Uterus (tissue), 4 donors: ENCODE measurements around the gene ZNF396. TPM values are rescaled to one million over a fixed set of nuclear protein-coding genes. Genes with fewer than 3 reads are reported as not detected.

ENCODE experiments used
- DNase-seq, 2 donors: peaks; one replicate each; pipeline ENCODE4 v3.0.0-alpha.2; 2019 to 2020
- H3K27ac ChIP-seq, 2 donors: fragments of 200-600 bp; sonication (generic); 1 replicate in 1 of 2; 2 replicates in 1 of 2; pipeline ENCODE4 v1.5.1; 2016 to 2018
- H3K27me3 ChIP-seq, 2 donors: fragments of 200-600 bp; sonication (generic); one replicate each; pipeline ENCODE4 v1.5.1; 2018 to 2019; ENCODE audit warnings: control low read depth in 1 of 2
- H3K36me3 ChIP-seq, 2 donors: fragments of 200-600 bp; sonication (generic); one replicate each; pipeline ENCODE4 v1.5.1; 2019; ENCODE audit warnings: control low read depth in 1 of 2
- H3K4me1 ChIP-seq, 2 donors: fragments of 200-600 bp; sonication (generic); one replicate each; pipeline ENCODE4 v1.5.1; 2018 to 2019; ENCODE audit warnings: control low read depth in 1 of 2
- H3K4me3 ChIP-seq, 2 donors: fragments of 200-600 bp; sonication (generic); 1 replicate in 1 of 2; 2 replicates in 1 of 2; pipeline ENCODE4 v1.5.1; 2018 to 2019; ENCODE audit warnings: mild to moderate bottlenecking in 1 of 2
- H3K9me3 ChIP-seq, 2 donors: fragments of 200-600 bp; sonication (generic); one replicate each; pipeline ENCODE4 v1.5.1; 2019; ENCODE audit warnings: control low read depth in 1 of 2
- POLR2A ChIP-seq, 2 donors: fragments of 450-650 bp; IDR thresholded peaks; one replicate each; pipeline ENCODE4 v1.6.1; 2016; ENCODE audit warnings: antibody characterized with exemption in 2 of 2, mild to moderate bottlenecking in 1 of 2, moderate library complexity in 1 of 2
- intact Hi-C: fragments of 100-400 bp; cut with DNase I; formaldehyde crosslinking; loops from one replicate; pipeline ENCODE4 v1.15.1; 2023; ENCODE audit warnings: low total_unique reads
- total RNA-seq, 4 donors: library from RNA; depleted of rRNA in 3 of 4; stranded (reverse); fragments of >200 nt in 3 of 4; gene quantifications; one replicate each; pipeline versions ENCODE4 v1.1.0 to v1.2.4, GENCODE V29; 2014 to 2023
- TF ChIP-seq, protein P1 (sequence below), 4 experiments: fragments of 200-600 bp in 2 of 4; fragments of 450-650 bp in 2 of 4; sonication (generic) in 2 of 4; IDR thresholded peaks; one replicate each; pipeline ENCODE4 v1.5.1; 2016 to 2019; ENCODE audit warnings: antibody characterized with exemption in 4 of 4, mild to moderate bottlenecking in 2 of 4, moderate library complexity in 1 of 4
- donor health status: DM: yes; HTN: yes; CAD: no.

The ZNF396 gene
- total RNA-seq, 4 donors from 2014 or later = 0.26 to 3.9 (median 1.0) TPM

DNA sequence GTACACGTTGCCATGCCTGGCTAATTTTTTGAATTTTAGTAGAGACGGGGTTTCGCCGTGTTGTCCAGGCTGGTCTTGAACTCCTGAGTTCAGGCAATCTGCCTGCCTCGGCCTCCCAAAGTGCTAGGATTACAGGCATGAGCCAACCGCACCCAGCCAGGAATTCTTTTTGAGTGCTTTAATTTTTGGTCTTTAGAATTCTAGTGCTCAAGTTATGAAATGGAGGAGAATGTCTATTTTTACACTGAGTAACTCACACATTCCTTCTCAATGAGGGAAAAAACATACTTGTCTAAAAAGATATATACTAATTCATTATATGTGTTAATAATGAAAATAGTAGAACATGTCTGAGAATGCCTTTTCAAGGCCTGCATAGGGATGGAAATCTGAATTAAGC, 8.5 kb downstream of the ZNF396 start:
- H3K4me3 ChIP-seq = no peak overlapping the region
- no peaks in the 10 kb centered on the region for H3K36me3 ChIP-seq
- no peaks in the 10 kb centered on the region for H3K27me3 ChIP-seq
- DNase-seq = no peak
- H3K9me3 ChIP-seq = no peaks in the 10 kb centered on the region
- TF ChIP-seq POLR2A (IDR thresholded peaks at IDR 0.05) = no peak
- TF ChIP-seq, protein P1, sequence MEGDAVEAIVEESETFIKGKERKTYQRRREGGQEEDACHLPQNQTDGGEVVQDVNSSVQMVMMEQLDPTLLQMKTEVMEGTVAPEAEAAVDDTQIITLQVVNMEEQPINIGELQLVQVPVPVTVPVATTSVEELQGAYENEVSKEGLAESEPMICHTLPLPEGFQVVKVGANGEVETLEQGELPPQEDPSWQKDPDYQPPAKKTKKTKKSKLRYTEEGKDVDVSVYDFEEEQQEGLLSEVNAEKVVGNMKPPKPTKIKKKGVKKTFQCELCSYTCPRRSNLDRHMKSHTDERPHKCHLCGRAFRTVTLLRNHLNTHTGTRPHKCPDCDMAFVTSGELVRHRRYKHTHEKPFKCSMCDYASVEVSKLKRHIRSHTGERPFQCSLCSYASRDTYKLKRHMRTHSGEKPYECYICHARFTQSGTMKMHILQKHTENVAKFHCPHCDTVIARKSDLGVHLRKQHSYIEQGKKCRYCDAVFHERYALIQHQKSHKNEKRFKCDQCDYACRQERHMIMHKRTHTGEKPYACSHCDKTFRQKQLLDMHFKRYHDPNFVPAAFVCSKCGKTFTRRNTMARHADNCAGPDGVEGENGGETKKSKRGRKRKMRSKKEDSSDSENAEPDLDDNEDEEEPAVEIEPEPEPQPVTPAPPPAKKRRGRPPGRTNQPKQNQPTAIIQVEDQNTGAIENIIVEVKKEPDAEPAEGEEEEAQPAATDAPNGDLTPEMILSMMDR (IDR thresholded peaks at IDR 0.05) = no peak
- no peak overlapping the region for H3K27ac ChIP-seq
- intact Hi-C loops = no loop called here
- no peaks in the 10 kb centered on the region for H3K4me1 ChIP-seq

DNA sequence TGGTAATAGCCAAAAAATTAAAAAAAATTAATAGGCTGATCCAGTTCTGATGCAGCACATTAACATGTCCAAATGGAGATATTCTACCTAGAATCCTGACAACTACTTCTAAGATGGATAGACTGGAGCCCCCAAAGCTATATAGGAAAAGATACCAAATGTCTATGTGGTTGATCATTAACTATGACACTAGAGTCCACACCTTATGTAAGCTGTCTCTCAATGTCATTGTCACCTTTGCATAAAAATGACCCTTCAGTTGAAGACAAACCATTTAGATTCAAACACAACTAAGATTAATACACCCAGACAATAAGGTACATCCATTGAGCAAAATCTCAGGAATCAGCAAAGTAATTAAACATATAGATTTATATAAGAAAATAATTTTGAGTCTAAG, 14.6 kb downstream of the ZNF396 start:
- DNase-seq = no peak
- intact Hi-C loops = no loop called here
- TF ChIP-seq, protein P1 (IDR thresholded peaks at IDR 0.05) = no peak
- no peak for TF ChIP-seq POLR2A (IDR thresholded peaks at IDR 0.05)
- Histone ChIP-seq H3K9me3 (no peaks in the 10 kb centered on the region), H3K4me3 (no peak overlapping the region), H3K4me1 (no peaks in the 10 kb centered on the region), H3K27ac (no peak overlapping the region), H3K27me3 (no peaks in the 10 kb centered on the region), H3K36me3 (no peaks in the 10 kb centered on the region)

DNA sequence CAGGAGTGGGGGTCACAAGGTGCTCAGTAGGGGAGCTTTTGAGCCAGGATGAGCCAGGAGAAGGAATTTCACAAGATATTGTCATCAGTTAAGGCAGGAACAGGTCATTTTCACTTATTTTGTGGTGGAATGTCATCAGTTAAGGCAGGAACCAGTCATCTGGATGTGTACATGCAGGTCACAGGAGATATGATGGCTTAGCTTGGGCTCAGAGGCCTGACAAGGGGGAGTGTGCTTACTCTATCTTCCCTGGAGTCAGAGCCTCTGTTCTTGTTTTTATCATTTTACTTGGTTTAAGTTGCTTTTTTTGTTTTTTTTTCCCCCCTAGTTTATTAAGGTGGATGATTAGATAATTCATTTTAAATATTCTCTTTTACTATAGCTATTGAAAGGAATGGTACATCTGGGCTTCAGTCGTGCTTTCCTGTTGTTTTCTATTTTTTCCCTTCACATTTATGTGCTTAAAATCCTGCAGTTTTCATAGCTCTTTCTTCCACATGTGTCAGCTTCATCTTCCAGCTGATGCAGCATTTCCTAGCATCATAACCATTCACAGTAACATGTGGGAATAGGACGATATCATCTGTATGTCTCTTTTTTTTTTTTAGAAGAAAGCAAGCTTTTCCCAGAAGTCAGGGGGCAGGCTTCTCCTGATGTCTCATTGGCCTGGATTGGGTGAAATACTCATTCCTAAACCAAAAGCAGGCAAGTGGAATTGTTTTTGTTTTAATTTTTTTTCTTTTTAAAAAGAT, 15.4 kb downstream of the ZNF396 start:
- Histone ChIP-seq H3K27me3 (no peaks in the 10 kb centered on the region), H3K36me3 (no peaks in the 10 kb centered on the region), H3K9me3 (no peaks in the 10 kb centered on the region), H3K4me1 (no peaks in the 10 kb centered on the region), H3K27ac (no peak overlapping the region), H3K4me3 (no peak overlapping the region)
- DNase-seq = no peak
- no peak for TF ChIP-seq POLR2A (IDR thresholded peaks at IDR 0.05)
- TF ChIP-seq, protein P1 (IDR thresholded peaks at IDR 0.05) = no peak
- intact Hi-C loops = no loop called here

DNA sequence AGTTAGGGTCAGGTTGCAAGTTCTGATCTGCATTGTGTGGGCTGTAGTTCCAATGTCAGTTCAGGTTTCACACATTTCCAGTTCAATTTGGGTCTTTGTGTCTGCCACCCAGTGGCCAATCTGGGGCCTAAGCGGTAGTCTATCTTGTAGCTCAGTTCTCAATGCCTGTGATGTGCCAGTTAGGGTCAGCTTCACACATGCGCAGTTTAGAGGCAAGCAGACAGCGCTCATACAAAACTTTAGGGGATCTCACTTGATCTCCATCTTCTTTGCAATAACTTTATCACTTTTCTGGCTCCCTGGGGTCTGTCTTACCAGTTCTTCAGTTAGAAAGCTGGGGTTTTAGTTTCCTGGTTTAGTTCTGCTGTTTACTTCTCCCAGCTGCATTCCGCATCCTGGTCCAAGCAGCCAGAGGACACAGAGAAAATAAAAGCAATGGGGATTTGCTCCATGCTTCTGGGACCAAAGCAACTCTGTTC, 22.0 kb downstream of the ZNF396 start:
- H3K27ac ChIP-seq = peak overlapping the region in 1 of 2 donors; percentile 43
- TF ChIP-seq, protein P1 (IDR thresholded peaks at IDR 0.05) = peak; percentile 55 to 68 (median 59)
- no peak for TF ChIP-seq POLR2A (IDR thresholded peaks at IDR 0.05)
- H3K4me3 ChIP-seq = no peak overlapping the region
- no peaks in the 10 kb centered on the region for H3K4me1 ChIP-seq
- peak; percentile 49 to 69 for DNase-seq
- H3K9me3 ChIP-seq = no peaks in the 10 kb centered on the region
- no peaks in the 10 kb centered on the region for H3K36me3 ChIP-seq
- intact Hi-C loops = no loop called here
- no peaks in the 10 kb centered on the region for H3K27me3 ChIP-seq

DNA sequence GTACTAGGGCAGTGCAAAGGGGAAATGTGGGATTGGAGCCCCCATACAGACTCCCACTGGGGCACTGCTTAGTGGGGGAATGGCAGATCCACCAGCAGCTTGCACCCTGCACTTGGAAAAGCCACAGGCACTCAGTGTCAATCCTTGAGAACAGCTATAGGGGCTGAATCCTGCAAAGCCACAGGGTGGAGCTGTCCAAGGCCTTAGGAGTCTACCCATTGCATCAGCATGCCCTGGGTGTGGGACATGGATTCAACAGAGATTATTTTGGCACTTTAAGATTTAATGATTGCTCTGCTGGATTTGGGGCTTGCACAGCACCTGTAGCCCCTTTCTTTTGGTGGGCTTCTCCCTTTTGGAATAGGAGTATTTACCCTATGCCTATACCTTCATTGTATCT, 24.4 kb downstream of the ZNF396 start:
- H3K36me3 ChIP-seq = no peaks in the 10 kb centered on the region
- no peaks in the 10 kb centered on the region for H3K27me3 ChIP-seq
- intact Hi-C loops = no loop called here
- H3K27ac ChIP-seq = no peak overlapping the region
- DNase-seq = no peak
- TF ChIP-seq, protein P1 (IDR thresholded peaks at IDR 0.05) = no peak
- no peak for TF ChIP-seq POLR2A (IDR thresholded peaks at IDR 0.05)
- H3K9me3 ChIP-seq = no peaks in the 10 kb centered on the region
- H3K4me3 ChIP-seq = no peak overlapping the region
- no peaks in the 10 kb centered on the region for H3K4me1 ChIP-seq
